HepG2 (cell line): ENCODE data around the gene SCARB2. TPM values are rescaled to one million over a fixed set of nuclear protein-coding genes. Genes with fewer than 3 reads are reported as not detected.

Experiments
- CBX5 ChIP-seq: sonication (generic); formaldehyde crosslinking; IDR thresholded peaks from 2 replicates; pipeline ENCODE4 v1.4.0; 2020; ENCODE audit warnings: missing genetic modification reagents, borderline replicate concordance
- CEBPG ChIP-seq: IDR thresholded peaks from 2 replicates; pipeline ENCODE4 v1.6.1; 2016
- ELF4 ChIP-seq: sonication (generic); formaldehyde crosslinking; IDR thresholded peaks from 2 replicates; pipeline ENCODE4 v1.5.0; 2020; ENCODE audit warnings: missing genetic modification reagents, mild to moderate bottlenecking, moderate library complexity, borderline replicate concordance
- ERF ChIP-seq: IDR thresholded peaks from 2 replicates; pipeline ENCODE4 v1.6.1; 2018; ENCODE audit warnings: missing biosample characterization, missing genetic modification reagents
- GATAD1 ChIP-seq: IDR thresholded peaks from 2 replicates; pipeline ENCODE4 v1.6.1; 2016; ENCODE audit warnings: missing genetic modification reagents, missing compliant biosample characterization
- HNF1B ChIP-seq: sonication (generic); formaldehyde crosslinking; IDR thresholded peaks from 2 replicates; pipeline ENCODE4 v1.5.1; 2020; ENCODE audit warnings: mild to moderate bottlenecking, moderate library complexity, missing genetic modification reagents
- MAZ ChIP-seq, 2 experiments: sonication (generic) in 1 of 2; formaldehyde crosslinking in 1 of 2; IDR thresholded peaks; 2 replicates each; pipeline versions ENCODE4 v1.5.0 to v1.6.1; 2012 to 2020; ENCODE audit warnings: low read depth in 2 of 2, mild to moderate bottlenecking in 2 of 2, borderline replicate concordance in 1 of 2, improper control_type of control experiment in 1 of 2, low read length in 1 of 2, missing genetic modification reagents in 1 of 2, moderate library complexity in 1 of 2
- NBN ChIP-seq: fragments of 450-650 bp; conservative IDR thresholded peaks from 2 replicates; pipeline ENCODE4 v1.6.1; 2017
- NFATC3 ChIP-seq: sonication (generic); formaldehyde crosslinking; IDR thresholded peaks from 2 replicates; pipeline ENCODE4 v1.5.1; 2020; ENCODE audit warnings: mild to moderate bottlenecking, missing genetic modification reagents
- PLRG1 ChIP-seq: fragments of 450-650 bp; conservative IDR thresholded peaks from 2 replicates; pipeline ENCODE4 v1.6.1; 2016
- TARDBP ChIP-seq: sonication (generic); formaldehyde crosslinking; IDR thresholded peaks from 2 replicates; pipeline ENCODE4 v1.8.0; 2022; ENCODE audit warnings: mild to moderate bottlenecking, missing genetic modification reagents
- TBX2 ChIP-seq: sonication (generic); formaldehyde crosslinking; IDR thresholded peaks from 2 replicates; pipeline ENCODE4 v1.5.0; 2020; ENCODE audit warnings: missing genetic modification reagents, mild to moderate bottlenecking, borderline replicate concordance
- TEF ChIP-seq: sonication (generic); formaldehyde crosslinking; IDR thresholded peaks from 2 replicates; pipeline ENCODE4 v1.5.0; 2020; ENCODE audit warnings: missing genetic modification reagents
- ZBTB20 ChIP-seq: sonication (generic); formaldehyde crosslinking; IDR thresholded peaks from 2 replicates; pipeline ENCODE4 v1.8.1; 2023; ENCODE audit warnings: missing genetic modification reagents, low read depth, mild to moderate bottlenecking, borderline replicate concordance
- ZKSCAN5 ChIP-seq: sonication (generic); formaldehyde crosslinking; IDR thresholded peaks from 2 replicates; pipeline ENCODE4 v1.5.1; 2020; ENCODE audit warnings: mild to moderate bottlenecking, missing genetic modification reagents
- ZNF275 ChIP-seq: sonication (generic); formaldehyde crosslinking; IDR thresholded peaks from 2 replicates; pipeline ENCODE4 v1.8.0; 2022; ENCODE audit warnings: missing genetic modification reagents, mild to moderate bottlenecking, inconsistent platforms, borderline replicate concordance
- ZNF292 ChIP-seq: sonication (generic); formaldehyde crosslinking; IDR thresholded peaks from 2 replicates; pipeline ENCODE4 v1.8.1; 2022; ENCODE audit warnings: mild to moderate bottlenecking, low read depth, missing genetic modification reagents, borderline replicate concordance
- ZNF512 ChIP-seq: sonication (generic); formaldehyde crosslinking; IDR thresholded peaks from 2 replicates; pipeline ENCODE4 v1.4.0; 2020; ENCODE audit warnings: mild to moderate bottlenecking, missing genetic modification reagents
- ZNF570 ChIP-seq: sonication (generic); formaldehyde crosslinking; IDR thresholded peaks from 2 replicates; pipeline ENCODE4 v1.4.0; 2020; ENCODE audit warnings: mild to moderate bottlenecking, missing genetic modification reagents, borderline replicate concordance
- ZNF605 ChIP-seq: sonication (generic); formaldehyde crosslinking; IDR thresholded peaks from 2 replicates; pipeline ENCODE4 v1.8.0; 2022; ENCODE audit warnings: mild to moderate bottlenecking, missing genetic modification reagents
- ZNF710 ChIP-seq: sonication (generic); formaldehyde crosslinking; IDR thresholded peaks from 2 replicates; pipeline ENCODE4 v1.5.0; 2020; ENCODE audit warnings: mild to moderate bottlenecking, missing genetic modification reagents, borderline replicate concordance
- ZNF883 ChIP-seq: sonication (generic); formaldehyde crosslinking; IDR thresholded peaks from 2 replicates; pipeline ENCODE4 v1.5.1; 2020; ENCODE audit warnings: mild to moderate bottlenecking, missing genetic modification reagents; ENCODE audit errors: not compliant biosample characterization
- polyA plus RNA-seq, 8 experiments: library from polyadenylated mRNA; depleted of rRNA in 3 of 8; stranded (reverse) in 7 of 8; unstranded in 1 of 8; fragments of >200 nt; fragmentation: Illumina TruSeq in 4 of 8; extraction: Trizol in 4 of 8; gene quantifications; 2 replicates each; pipeline versions ENCODE4 v1.2.1 to v1.2.3, GENCODE V29; 2011 to 2016; ENCODE audit warnings: low read depth in 4 of 8, missing spikeins in 1 of 8, mixed read lengths in 1 of 8; ENCODE audit not compliant: insufficient read depth in 1 of 8
- total RNA-seq, 5 experiments: library from RNA; depleted of rRNA; stranded (reverse); fragments of >200 nt; fragmentation: Illumina TruSeq; extraction: Trizol; gene quantifications; 2 replicates each; pipeline ENCODE4 v1.2.3, GENCODE V29; 2016; ENCODE audit warnings: low read depth in 1 of 5

SCARB2 gene
- total and polyA plus RNA-seq, 2 of the 13 experiments (the other 11 are each of a cell fraction or from before 2014, with no cell fraction given): 40.6 to 43.4 TPM

GRCh38 chr4:76208005-76208765, 5.4 kb downstream of the SCARB2 start (continued):
- peak; percentile 76; the same call in 1 of the 2 replicates for TF ChIP-seq TBX2
- TF ChIP-seq ZNF605 (CRISPR knock-in tag): no peak
- 0 out of 2 replicates have a peak, but pooled peaks have one; percentile 30 for TF ChIP-seq ZBTB20 (CRISPR knock-in tag)
- TF ChIP-seq CBX5: peak; percentile 67; the same call in 1 of the 2 replicates
- no peak for TF ChIP-seq MAZ (IDR thresholded peaks at IDR 0.05; ENCODE audit: borderline replicate concordance, low read depth, low read length)
- 0 out of 2 replicates have a peak, but pooled peaks have one; percentile 26 for TF ChIP-seq MAZ (CRISPR knock-in tag; IDR thresholded peaks at IDR 0.05; ENCODE audit: low read depth)
- TF ChIP-seq NBN: no peak
- peak; percentile 96 for TF ChIP-seq ZNF292 (CRISPR knock-in tag)
- peak; percentile 55; the same call in 1 of the 2 replicates for TF ChIP-seq ERF (CRISPR knock-in tag)
- TF ChIP-seq ZNF275: no peak
- peak; percentile 50 for TF ChIP-seq CEBPG (CRISPR knock-in tag)
- TF ChIP-seq NFATC3 (CRISPR knock-in tag): no peak
- peak; percentile 67 for TF ChIP-seq TARDBP (CRISPR knock-in tag)
- no peak for TF ChIP-seq ZKSCAN5 (CRISPR knock-in tag)
- no peak for TF ChIP-seq TEF
- TF ChIP-seq GATAD1: no peak
- TF ChIP-seq ZNF710 (CRISPR knock-in tag): peak; percentile 42; the same call in 1 of the 2 replicates
- TF ChIP-seq PLRG1: no peak
- TF ChIP-seq ZNF883: no peak
- TF ChIP-seq ZNF512 (CRISPR knock-in tag): no peak
- 0 out of 2 replicates have a peak, but pooled peaks have one; percentile 53 for TF ChIP-seq ELF4 (CRISPR knock-in tag)
- TF ChIP-seq ZNF570 (CRISPR knock-in tag): no peak
- 0 out of 2 replicates have a peak, but pooled peaks have one; percentile 77 for TF ChIP-seq HNF1B (CRISPR knock-in tag)
